GM12878 (cell line): Measurements from ENCODE around the gene GJD2. TPM values are rescaled to one million over a fixed set of nuclear protein-coding genes. Genes with fewer than 3 reads are reported as not detected.

Source experiments
- ATAC-seq: fragments of 200-7000 bp; cut with Tn5 transposase; 3 replicates; pipeline ENCODE4 v1.9.1; 2020; ENCODE audit warnings: mild to moderate bottlenecking, moderate library complexity
- BruUV-seq: library from RNA; stranded (reverse); fragments of 400-500 nt; replicated peaks from 2 replicates; lab custom pipeline; 2021; lab: Mats Ljungman, UMichigan
- CTCF ChIA-PET: fragments of 300-600 bp; sonication (Branson Sonifier 250); formaldehyde crosslinking; extraction: SDS; loops from one replicate; lab custom pipeline; 2021; ENCODE audit warnings: inconsistent platforms; lab: Yijun Ruan, JAX
- POLR2A ChIA-PET: fragments of 350-600 bp; formaldehyde crosslinking; extraction: SDS; loops from one replicate; lab custom pipeline; 2021; ENCODE audit warnings: inconsistent platforms; lab: Charles Lee
- RAD21 ChIA-PET: fragments of 300-600 bp; sonication (Branson Sonifier 250); formaldehyde crosslinking; loops from one replicate; lab custom pipeline; 2023; ENCODE audit warnings: antibody characterized with exemption; ENCODE audit not compliant: unreplicated experiment; lab: Charles Lee
- SMC1A ChIA-PET: fragments of 300-600 bp; sonication (Branson Sonifier 250); formaldehyde crosslinking; loops from one replicate; lab custom pipeline; 2023; ENCODE audit not compliant: unreplicated experiment, uncharacterized antibody; lab: Charles Lee
- DNase-seq: peaks from one replicate; pipeline ENCODE4 v3.0.0-alpha.2; 2011; ENCODE audit warnings: low read depth, low spot score
- FAIRE-seq: peaks from 3 replicates; lab custom pipeline; 2011; peaks lifted over from hg19 to GRCh38; lab: Jason Lieb, UNC
- H2AFZ ChIP-seq: 2 replicates; pipeline ENCODE4 v1.6.0; 2011; ENCODE audit warnings: low read depth, low read length, control low read depth; ENCODE audit not compliant: control insufficient read depth
- H3K27ac ChIP-seq: 2 replicates; pipeline ENCODE4 v1.5.1; 2011; ENCODE audit warnings: control low read depth; ENCODE audit not compliant: control insufficient read depth, insufficient read depth
- H3K27me3 ChIP-seq, 2 experiments: replicated peaks in 1 of 2; 2 replicates each; pipeline versions ENCODE4 v1.6.0 to v1.6.1; 2011; ENCODE audit warnings: low read length in 1 of 2; ENCODE audit not compliant: control insufficient read depth in 2 of 2, insufficient read depth in 2 of 2
- H3K36me3 ChIP-seq, 2 experiments: 2 replicates each; pipeline ENCODE4 v1.5.1; 2011; ENCODE audit warnings: low read length in 1 of 2; ENCODE audit not compliant: control insufficient read depth in 2 of 2, insufficient read depth in 2 of 2
- H3K4me1 ChIP-seq: 2 replicates; pipeline ENCODE4 v1.6.1; 2011; ENCODE audit warnings: mild to moderate bottlenecking, low read length, moderate library complexity, mixed read lengths; ENCODE audit not compliant: control insufficient read depth, insufficient read depth
- H3K4me2 ChIP-seq: 2 replicates; pipeline ENCODE4 v1.6.0; 2011; ENCODE audit warnings: control low read depth; ENCODE audit not compliant: control insufficient read depth, insufficient read depth
- H3K4me3 ChIP-seq: fragments of 200-600 bp; sonication (generic); 2 replicates; pipeline ENCODE4 v1.5.1; 2016
- H3K79me2 ChIP-seq: 2 replicates; pipeline ENCODE4 v1.6.0; 2011; ENCODE audit warnings: low read length; ENCODE audit not compliant: control insufficient read depth, insufficient read depth
- H3K9ac ChIP-seq: 2 replicates; pipeline ENCODE4 v1.8.0; 2011; ENCODE audit warnings: low read length, control low read depth, mixed read lengths; ENCODE audit not compliant: control insufficient read depth, insufficient read depth
- H3K9me3 ChIP-seq: replicated peaks from 3 replicates; pipeline ENCODE4 v1.5.1; 2011; ENCODE audit warnings: mild to moderate bottlenecking, low read length; ENCODE audit not compliant: control insufficient read depth, insufficient read depth
- H4K20me1 ChIP-seq: 2 replicates; pipeline ENCODE4 v1.6.0; 2011; ENCODE audit not compliant: control insufficient read depth, insufficient read depth
- CUX1 ChIP-seq: IDR thresholded peaks from 2 replicates; pipeline ENCODE4 v1.6.1; 2012; ENCODE audit warnings: improper control_type of control experiment, low read depth, low read length; ENCODE audit not compliant: insufficient replicate concordance
- FOS ChIP-seq: IDR thresholded peaks from 3 replicates; pipeline ENCODE4 v1.6.1; 2011; ENCODE audit warnings: borderline replicate concordance; ENCODE audit not compliant: insufficient read length; ENCODE audit errors: extremely low read depth
- HCFC1 ChIP-seq: fragments of 150-350 bp; IDR thresholded peaks from 2 replicates; pipeline ENCODE4 v1.6.1; 2014; ENCODE audit warnings: low read length
- MEF2B ChIP-seq: fragments of 450-650 bp; IDR thresholded peaks from 2 replicates; pipeline ENCODE4 v1.6.1; 2018; ENCODE audit warnings: mild to moderate bottlenecking, moderate library complexity; ENCODE audit not compliant: partially characterized antibody, poor library complexity, severe bottlenecking
- NFYB ChIP-seq: IDR thresholded peaks from 2 replicates; pipeline ENCODE4 v1.6.1; 2011; ENCODE audit warnings: low read depth, mild to moderate bottlenecking, low read length, improper control_type of control experiment, moderate library complexity; ENCODE audit not compliant: insufficient read depth
- RAD51 ChIP-seq: fragments of 450-650 bp; IDR thresholded peaks from 2 replicates; pipeline ENCODE4 v1.6.1; 2016; ENCODE audit warnings: moderate library complexity, mild to moderate bottlenecking, inconsistent platforms
- RB1 ChIP-seq: fragments of 450-650 bp; formaldehyde crosslinking; IDR thresholded peaks from 2 replicates; pipeline ENCODE4 v1.6.1; 2017; ENCODE audit warnings: mild to moderate bottlenecking, borderline replicate concordance
- SP1 ChIP-seq: IDR thresholded peaks from one replicate; pipeline ENCODE4 v1.6.1; 2011; ENCODE audit warnings: low read depth, low read length
- TCF3 ChIP-seq: IDR thresholded peaks from 2 replicates; pipeline ENCODE4 v1.6.1; 2012; ENCODE audit warnings: low read depth, mild to moderate bottlenecking, low read length, borderline replicate concordance; ENCODE audit not compliant: insufficient read depth
- USF1 ChIP-seq: IDR thresholded peaks from 2 replicates; pipeline ENCODE4 v1.6.1; 2011; ENCODE audit warnings: borderline replicate concordance, low read depth, mild to moderate bottlenecking, moderate library complexity, mixed read lengths, low read length; ENCODE audit not compliant: insufficient read depth; ENCODE audit errors: extremely low read length
- ZNF384 ChIP-seq: IDR thresholded peaks from 2 replicates; pipeline ENCODE4 v1.6.1; 2012; ENCODE audit warnings: low read depth, mild to moderate bottlenecking, low read length, improper control_type of control experiment, borderline replicate concordance
- ZNF622 ChIP-seq: fragments of 450-650 bp; IDR thresholded peaks from 2 replicates; pipeline ENCODE4 v1.6.1; 2017; ENCODE audit warnings: mild to moderate bottlenecking, inconsistent platforms
- in situ Hi-C: fragments of 300-500 bp; cut with MboI; formaldehyde crosslinking; loops from 9 replicates; pipeline ENCODE4 v1.14.3; 2018; ENCODE audit warnings: mixed read lengths
- intact Hi-C: fragments of 100-400 bp; cut with micrococcal nuclease; formaldehyde crosslinking; loops from one replicate; pipeline ENCODE4 v1.14.2; 2022; ENCODE audit not compliant: unreplicated experiment
- polyA plus RNA-seq, 11 experiments: library from polyadenylated mRNA; depleted of rRNA in 4 of 11; unstranded in 6 of 11; stranded (reverse) in 5 of 11; fragments of >200 nt; fragmentation: Nextera tagmentation in 4 of 11; fragmentation: Illumina TruSeq in 1 of 11; extraction: Ambion mirVana in 4 of 11; extraction: Trizol in 1 of 11; gene quantifications; 1 replicate in 1 of 11; 2 replicates in 10 of 11; pipeline versions ENCODE4 v1.2.1 to v1.2.3, GENCODE V29; 2011 to 2016; ENCODE audit warnings: inconsistent platforms in 2 of 11, missing spikeins in 2 of 11, low read depth in 1 of 11
- total RNA-seq, 4 experiments: library from RNA; depleted of rRNA in 3 of 4; stranded (reverse); fragments of >200 nt in 3 of 4; fragmentation: Illumina TruSeq in 1 of 4; extraction: Trizol in 1 of 4; gene quantifications; 2 replicates each; pipeline versions ENCODE4 v1.2.1 to v1.2.3, GENCODE V29; 2013 to 2021
- TF ChIP-seq, protein P1 (sequence below): IDR thresholded peaks from 2 replicates; pipeline ENCODE4 v1.6.1; 2012; ENCODE audit warnings: low read length, inconsistent platforms
- TF ChIP-seq, protein P2 (sequence below): fragments of 450-650 bp; IDR thresholded peaks from 2 replicates; pipeline ENCODE4 v1.6.1; 2017; ENCODE audit warnings: borderline replicate concordance

The GJD2 gene
- total and polyA plus RNA-seq, 10 of the 15 experiments (the other 5 are each of a cell fraction or from before 2014, with no cell fraction given), result not detected

- TF ChIP-seq NFYB (no peak), MEF2B (no peak), TCF3 (no peak), RB1 (no peak)
Observed at GRCh38 chr15:34769711-34770110, 14.9 kb upstream of the GJD2 start (continued).

DNA sequence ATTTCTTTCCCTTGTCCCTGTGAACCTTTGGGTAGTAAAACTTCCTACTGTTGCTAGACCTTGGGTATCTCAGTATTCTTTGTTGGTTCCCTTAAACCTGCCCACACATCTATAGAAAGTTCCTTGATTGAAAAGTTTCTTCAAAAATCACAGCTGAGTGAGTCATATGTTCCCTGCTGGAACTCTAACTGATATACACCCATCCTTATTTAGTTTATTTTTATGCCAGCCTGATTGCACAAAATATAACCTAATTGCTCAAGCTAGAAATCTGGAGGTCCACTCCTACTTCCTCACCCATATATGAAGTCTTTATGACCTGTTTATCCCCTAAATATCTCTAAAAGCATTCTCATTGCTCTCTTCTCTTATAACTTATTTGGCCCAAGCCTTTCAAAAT lies 13.7 kb upstream of the GJD2 start:
- DNase-seq (no peak), ATAC-seq (no peak), FAIRE-seq (no peak)
- no peaks in the 10 kb centered on the region for H3K4me1 ChIP-seq
- BruUV-seq, result no TSS peak
- H2AFZ ChIP-seq, result no peak overlapping the region
- H3K4me3 ChIP-seq, result no peak overlapping the region
- ChIA-PET CTCF (no interaction called here), SMC1A (no interaction called here), RAD21 (no interaction called here), POLR2A (no interaction called here)
- no peak overlapping the region for H3K9ac ChIP-seq
- H3K4me2 ChIP-seq, result no peak overlapping the region
- intact Hi-C loops (no loop called here), in situ Hi-C loops (no loop called here)
- no peaks in the 10 kb centered on the region for H3K27me3 ChIP-seq
- no peaks in the 10 kb centered on the region for H3K9me3 ChIP-seq
- no peak overlapping the region for H3K27ac ChIP-seq
- H3K36me3 ChIP-seq, result no peaks in the 10 kb centered on the region
- no peaks in the 10 kb centered on the region for H3K79me2 ChIP-seq
- H4K20me1 ChIP-seq, result no peaks in the 10 kb centered on the region
- TF ChIP-seq USF1 (no peak), HCFC1 (no peak), FOS (no peak), ZNF384 (no peak), ZNF622 (no peak), CUX1 (no peak), SP1 (no peak), RAD51 (no peak)
- TF ChIP-seq, protein P1, sequence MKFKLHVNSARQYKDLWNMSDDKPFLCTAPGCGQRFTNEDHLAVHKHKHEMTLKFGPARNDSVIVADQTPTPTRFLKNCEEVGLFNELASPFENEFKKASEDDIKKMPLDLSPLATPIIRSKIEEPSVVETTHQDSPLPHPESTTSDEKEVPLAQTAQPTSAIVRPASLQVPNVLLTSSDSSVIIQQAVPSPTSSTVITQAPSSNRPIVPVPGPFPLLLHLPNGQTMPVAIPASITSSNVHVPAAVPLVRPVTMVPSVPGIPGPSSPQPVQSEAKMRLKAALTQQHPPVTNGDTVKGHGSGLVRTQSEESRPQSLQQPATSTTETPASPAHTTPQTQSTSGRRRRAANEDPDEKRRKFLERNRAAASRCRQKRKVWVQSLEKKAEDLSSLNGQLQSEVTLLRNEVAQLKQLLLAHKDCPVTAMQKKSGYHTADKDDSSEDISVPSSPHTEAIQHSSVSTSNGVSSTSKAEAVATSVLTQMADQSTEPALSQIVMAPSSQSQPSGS, result no peak
- TF ChIP-seq, protein P2, sequence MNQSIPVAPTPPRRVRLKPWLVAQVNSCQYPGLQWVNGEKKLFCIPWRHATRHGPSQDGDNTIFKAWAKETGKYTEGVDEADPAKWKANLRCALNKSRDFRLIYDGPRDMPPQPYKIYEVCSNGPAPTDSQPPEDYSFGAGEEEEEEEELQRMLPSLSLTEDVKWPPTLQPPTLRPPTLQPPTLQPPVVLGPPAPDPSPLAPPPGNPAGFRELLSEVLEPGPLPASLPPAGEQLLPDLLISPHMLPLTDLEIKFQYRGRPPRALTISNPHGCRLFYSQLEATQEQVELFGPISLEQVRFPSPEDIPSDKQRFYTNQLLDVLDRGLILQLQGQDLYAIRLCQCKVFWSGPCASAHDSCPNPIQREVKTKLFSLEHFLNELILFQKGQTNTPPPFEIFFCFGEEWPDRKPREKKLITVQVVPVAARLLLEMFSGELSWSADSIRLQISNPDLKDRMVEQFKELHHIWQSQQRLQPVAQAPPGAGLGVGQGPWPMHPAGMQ, result no peak
